Omental fat pad (tissue), 4 donors: ENCODE measurements around the gene REM1. TPM values are rescaled to one million over a fixed set of nuclear protein-coding genes. Genes with fewer than 3 reads are reported as not detected.
"Not testable (repeated sequence)": the region's sequence is repeated elsewhere in the genome, so short reads cannot be mapped to it uniquely, and the experiment has no call there.

Experiments
- ATAC-seq: fragments of 150-250 bp; one replicate; pipeline ENCODE4 v1.9.1; 2016; ENCODE audit warnings: mild to moderate bottlenecking, moderate library complexity; ENCODE audit not compliant: low FRiP score
- DNase-seq: peaks from one replicate; pipeline ENCODE4 v3.0.0-alpha.2; 2019; ENCODE audit warnings: low spot score
- CTCF ChIP-seq, 3 donors: fragments of 450-650 bp; IDR thresholded peaks; one replicate each; pipeline ENCODE4 v1.5.1; 2016 to 2017; ENCODE audit warnings: antibody characterized with exemption in 3 of 3, mild to moderate bottlenecking in 3 of 3, moderate library complexity in 2 of 3
- total RNA-seq, 4 donors: library from RNA; depleted of rRNA; stranded (reverse); fragments of >200 nt; gene quantifications; one replicate each; pipeline ENCODE4 v1.1.0, GENCODE V29; 2016

REM1 gene
- total RNA-seq, 4 donors from 2014 or later: 1.6 to 12.3 (median 4.0) TPM; not detected in 1

GRCh38 chr20:31516166-31516565 lies 41.1 kb downstream of the REM1 start:
- DNase-seq (no peak), ATAC-seq (no peak)
- TF ChIP-seq CTCF (IDR thresholded peaks at IDR 0.05): no peak

- TF ChIP-seq CTCF (IDR thresholded peaks at IDR 0.05): no peak
- ATAC-seq: no peak
- no peak for DNase-seq
These were observed 41.6 kb downstream of the REM1 start for GRCh38 chr20:31516651-31517050.

- DNase-seq (no peak), ATAC-seq (no peak)
- no peak for TF ChIP-seq CTCF (IDR thresholded peaks at IDR 0.05)
These were observed 42.3 kb downstream of the REM1 start for GRCh38 chr20:31517373-31517772.

GRCh38 chr20:31521267-31521666 lies 46.2 kb downstream of the REM1 start:
- not testable (repeated sequence) for ATAC-seq, DNase-seq

GRCh38 chr20:31522731-31523130 lies 47.6 kb downstream of the REM1 start:
- ATAC-seq: no peak
- no peak for TF ChIP-seq CTCF (IDR thresholded peaks at IDR 0.05)

GRCh38 chr20:31523361-31524283 lies 48.5 kb downstream of the REM1 start:
- DNase-seq (no peak), ATAC-seq (peak; percentile 48)
- TF ChIP-seq CTCF (IDR thresholded peaks at IDR 0.05): no peak

More at GRCh38 chr20:31522731-31523130, 47.6 kb downstream of the REM1 start:
- no peak for DNase-seq

GRCh38 chr20:31527266-31527665 lies 52.2 kb downstream of the REM1 start:
- no peak for ATAC-seq
- TF ChIP-seq CTCF (IDR thresholded peaks at IDR 0.05): no peak
- DNase-seq: no peak

Other genes with a start within 250 kb of the REM1 start
- not detected for gene DEFB115, start 217.6 kb upstream of the REM1 start, total RNA-seq
- gene DEFB116, start 166.7 kb upstream of the REM1 start, total RNA-seq: not detected
- not detected for gene DEFB118, start 106.7 kb upstream of the REM1 start, total RNA-seq
- not detected for gene DEFB119, start 84.7 kb upstream of the REM1 start, total RNA-seq
- gene DEFB121, start 69.1 kb upstream of the REM1 start, total RNA-seq: not detected
- gene DEFB123, start 34.7 kb upstream of the REM1 start, total RNA-seq: not detected
- 1 to 10 TPM in 1 of 4 donors, not detected in 3; 2.7 TPM for gene DEFB124, start 161 bp upstream of the REM1 start, total RNA-seq
- 100 to 1,000 TPM in 1 of 4 donors, 10 to 100 TPM in 3; 59.7 to 113 (median 83.4) TPM for gene HM13, start 39.2 kb downstream of the REM1 start, total RNA-seq
- gene ID1, start 130.0 kb downstream of the REM1 start, total RNA-seq: 100 to 1,000 TPM; 437 to 878 (median 612) TPM
- gene COX4I2, start 162.6 kb downstream of the REM1 start, total RNA-seq: 10 to 100 TPM in 1 of 4 donors, 1 to 10 TPM in 2, not detected in 1; 1.0 to 17.0 (median 1.8) TPM
- 100 to 1,000 TPM in 2 of 4 donors, 10 to 100 TPM in 2; 65.0 to 140 (median 112) TPM for gene BCL2L1, start 247.6 kb downstream of the REM1 start, total RNA-seq